K562 (cell line): ENCODE data around the gene SFSWAP. TPM values are rescaled to one million over a fixed set of nuclear protein-coding genes. Genes with fewer than 3 reads are reported as not detected.

Experiments
- ATAC-seq: fragments of 200-7000 bp; cut with Tn5 transposase; 3 replicates; pipeline ENCODE4 v1.9.1; 2020; ENCODE audit warnings: moderate library complexity
- Bru-seq: library from RNA; stranded (reverse); fragments of 400-500 nt; gene quantifications from one replicate; lab custom pipeline; 2021; lab: Mats Ljungman, UMichigan
- BruChase-seq, 2 experiments: library from RNA; stranded (reverse); fragments of 400-500 nt; gene quantifications; one replicate each; lab custom pipeline; 2021; lab: Mats Ljungman, UMichigan
- BruUV-seq: library from RNA; stranded (reverse); fragments of 400-500 nt; replicated peaks from 2 replicates; lab custom pipeline; 2021; lab: Mats Ljungman, UMichigan
- CTCF ChIA-PET: fragments of 300-600 bp; formaldehyde crosslinking; extraction: SDS; loops from one replicate; lab custom pipeline; 2021; ENCODE audit warnings: low intra/inter-chr PET ratio; lab: Yijun Ruan, JAX
- POLR2A ChIA-PET: fragments of 300-600, 350-650 bp; sonication (Branson Sonifier 250); formaldehyde crosslinking; extraction: SDS; loops from one replicate; lab custom pipeline; 2021; ENCODE audit warnings: antibody characterized with exemption, inconsistent platforms; lab: Yijun Ruan, JAX
- DNase-seq, 4 experiments: peaks; one replicate each; pipeline versions ENCODE4 v3.0.0 to v3.0.0-alpha.2; 2011 to 2018; ENCODE audit warnings: low spot score in 3 of 4, mixed read lengths in 3 of 4; ENCODE audit errors: extremely low read depth in 1 of 4
- FAIRE-seq: peaks from 2 replicates; lab custom pipeline; 2011; peaks lifted over from hg19 to GRCh38; lab: Jason Lieb, UNC
- H2AFZ ChIP-seq: 2 replicates; pipeline ENCODE4 v1.6.0; 2011; ENCODE audit warnings: low read depth, low read length, control low read depth, inconsistent platforms
- H3K27ac ChIP-seq: fragments of 200-600 bp; 3 replicates; pipeline ENCODE4 v1.8.0; 2011; ENCODE audit warnings: low read depth, mild to moderate bottlenecking, control low read depth, inconsistent platforms, low read length, moderate library complexity, mixed read lengths; ENCODE audit errors: extremely low read depth
- H3K27me3 ChIP-seq, 2 experiments: fragments of 300-600 bp in 1 of 2; 2 replicates in 1 of 2; 3 replicates in 1 of 2; pipeline versions ENCODE4 v1.6.0 to v1.8.0; 2011; ENCODE audit warnings: inconsistent platforms in 2 of 2, low read length in 2 of 2, mild to moderate bottlenecking in 1 of 2, mixed read lengths in 1 of 2, moderate library complexity in 1 of 2; ENCODE audit not compliant: control insufficient read depth in 2 of 2, insufficient read depth in 2 of 2
- H3K36me3 ChIP-seq: fragments of 300-600 bp; 3 replicates; pipeline ENCODE4 v1.8.0; 2011; ENCODE audit warnings: mild to moderate bottlenecking, low read length, inconsistent platforms; ENCODE audit not compliant: control insufficient read depth, insufficient read depth
- H3K4me1 ChIP-seq, 2 experiments: fragments of 200-600 bp in 1 of 2; replicated peaks in 1 of 2; 2 replicates in 1 of 2; 3 replicates in 1 of 2; pipeline versions ENCODE4 v1.5.1 to v1.8.0; 2011; ENCODE audit warnings: inconsistent platforms in 2 of 2, low read length in 2 of 2, mild to moderate bottlenecking in 1 of 2, mixed read lengths in 1 of 2, moderate library complexity in 1 of 2; ENCODE audit not compliant: control insufficient read depth in 2 of 2, insufficient read depth in 2 of 2
- H3K4me2 ChIP-seq: 2 replicates; pipeline ENCODE4 v1.6.1; 2011; ENCODE audit warnings: low read length, control low read depth, inconsistent platforms, mixed read lengths; ENCODE audit not compliant: insufficient read depth
- H3K4me3 ChIP-seq: fragments of 200-600 bp; sonication (generic), shearing (Covaris generic); 2 replicates; pipeline ENCODE4 v1.5.1; 2016; ENCODE audit warnings: control low read depth, inconsistent platforms
- H3K79me2 ChIP-seq: fragments of 200-600 bp; 3 replicates; pipeline ENCODE4 v1.8.0; 2011; ENCODE audit warnings: low read length, inconsistent platforms; ENCODE audit not compliant: control insufficient read depth, insufficient read depth
- H3K9ac ChIP-seq, 2 experiments: 2 replicates each; pipeline versions ENCODE4 v1.6.0 to v1.6.1; 2011; ENCODE audit warnings: low read depth in 2 of 2, low read length in 2 of 2, control low read depth in 1 of 2, inconsistent platforms in 1 of 2, mild to moderate bottlenecking in 1 of 2, mixed read lengths in 1 of 2; ENCODE audit not compliant: insufficient read depth in 1 of 2
- H3K9me1 ChIP-seq: one replicate; pipeline ENCODE4 v1.6.0; 2011; ENCODE audit warnings: inconsistent platforms, mild to moderate bottlenecking, low read length, moderate library complexity; ENCODE audit not compliant: control insufficient read depth, insufficient read depth
- H3K9me3 ChIP-seq: replicated peaks from 2 replicates; pipeline ENCODE4 v1.5.1; 2011; ENCODE audit warnings: low read depth, low read length, inconsistent platforms; ENCODE audit not compliant: control insufficient read depth, insufficient read depth
- H4K20me1 ChIP-seq: replicated peaks from 2 replicates; pipeline ENCODE4 v1.6.1; 2011; ENCODE audit warnings: low read length, inconsistent platforms, mixed read lengths; ENCODE audit not compliant: control insufficient read depth, insufficient read depth
- BRD9 ChIP-seq: fragments of 450-650 bp; IDR thresholded peaks from 2 replicates; pipeline ENCODE4 v1.6.1; 2018; ENCODE audit warnings: low read depth; ENCODE audit not compliant: partially characterized antibody
- FOXJ2 ChIP-seq: fragments of 200-800 bp; sonication (Bioruptor generic); IDR thresholded peaks from 2 replicates; pipeline ENCODE4 v1.6.1; 2016; ENCODE audit warnings: missing genetic modification characterization, missing compliant biosample characterization
- HINFP ChIP-seq: fragments of 450-650 bp; conservative IDR thresholded peaks from 2 replicates; pipeline ENCODE4 v1.6.1; 2016; ENCODE audit warnings: missing genetic modification characterization, low read depth, mild to moderate bottlenecking, control low read depth, missing compliant biosample characterization
- IRF2 ChIP-seq: sonication (generic); formaldehyde crosslinking; IDR thresholded peaks from 2 replicates; pipeline ENCODE4 v1.8.1; 2022; ENCODE audit warnings: mild to moderate bottlenecking, missing genetic modification reagents
- POLR2G ChIP-seq: fragments of 200-400 bp; formaldehyde crosslinking; IDR thresholded peaks from 2 replicates; pipeline ENCODE4 v1.6.1; 2017; ENCODE audit warnings: low read depth, mild to moderate bottlenecking, antibody characterized with exemption, low read length, moderate library complexity
- POLR2H ChIP-seq: IDR thresholded peaks from 2 replicates; pipeline ENCODE4 v1.6.1; 2016; ENCODE audit warnings: missing genetic modification characterization, low read depth, mild to moderate bottlenecking, control low read depth, missing compliant biosample characterization, moderate library complexity
- SMARCB1 ChIP-seq: IDR thresholded peaks from 2 replicates; pipeline ENCODE4 v1.6.1; 2011; ENCODE audit warnings: improper control_type of control experiment, low read depth; ENCODE audit not compliant: insufficient read length
- STAG1 ChIP-seq: sonication (generic); formaldehyde crosslinking; IDR thresholded peaks from 2 replicates; pipeline ENCODE4 v1.5.0; 2020; ENCODE audit warnings: missing genetic modification reagents, borderline replicate concordance
- ZFP36 ChIP-seq: fragments of 150-350 bp; IDR thresholded peaks from 2 replicates; pipeline ENCODE4 v1.6.1; 2018; ENCODE audit warnings: low read length, low read depth; ENCODE audit not compliant: partially characterized antibody
- ZSCAN32 ChIP-seq: fragments of 450-650 bp; formaldehyde crosslinking; IDR thresholded peaks from 2 replicates; pipeline ENCODE4 v1.4.0; 2020; ENCODE audit warnings: mild to moderate bottlenecking, moderate library complexity
- WGBS: fragments of 100-300 bp; shearing (Covaris generic); methylation state at CpG from one replicate; pipeline ENCODE4 v1.1.6; 2016; ENCODE audit warnings: low coverage, mixed read lengths; ENCODE audit not compliant: insufficient coverage; ENCODE audit errors: missing lambda C conversion rate; 5-methylcytosine and 5-hydroxymethylcytosine counted together
- in situ Hi-C: fragments of 300-500 bp; cut with MboI; formaldehyde crosslinking; loops from 4 replicates; pipeline ENCODE4 v1.15.0; 2018; ENCODE audit warnings: inconsistent platforms, mixed read lengths
- intact Hi-C: fragments of 100-400 bp; cut with micrococcal nuclease; formaldehyde crosslinking; loops from 2 replicates; pipeline ENCODE4 v1.14.2; 2022
- long read RNA-seq, 3 experiments: library from polyadenylated mRNA in 2 of 3; library from RNA in 1 of 3; unstranded in 2 of 3; stranded (forward) in 1 of 3; transcript quantifications; one replicate each; pipeline ENCODE4 v2.0.0, GENCODE V29; 2019 to 2022
- polyA minus RNA-seq, 3 experiments: library from RNA; depleted of rRNA, polyadenylated mRNA; stranded (reverse); fragments of >200 nt; gene quantifications; 2 replicates each; pipeline ENCODE4 v1.2.3, GENCODE V29; 2011
- polyA plus RNA-seq, 8 experiments: library from polyadenylated mRNA; depleted of rRNA in 4 of 8; stranded (reverse) in 5 of 8; unstranded in 3 of 8; fragments of >200 nt; fragmentation: Nextera tagmentation in 2 of 8; fragmentation: Illumina TruSeq in 1 of 8; extraction: Ambion mirVana in 2 of 8; extraction: Trizol in 1 of 8; gene quantifications; 2 replicates each; pipeline versions ENCODE4 v1.2.1 to v1.2.3, GENCODE V29; 2011 to 2014; ENCODE audit warnings: inconsistent platforms in 1 of 8, missing spikeins in 1 of 8
- total RNA-seq, 7 experiments: library from RNA; depleted of rRNA in 6 of 7; stranded (reverse); fragments of >200 nt in 6 of 7; fragmentation: Illumina TruSeq in 2 of 7; extraction: Trizol in 2 of 7; gene quantifications; 2 replicates each; pipeline versions ENCODE4 v1.2.1 to v1.2.3, GENCODE V29; 2011 to 2021; ENCODE audit warnings: low replicate concordance in 1 of 7
- TF ChIP-seq, protein P1 (sequence below): fragments of 450-650 bp; IDR thresholded peaks from 2 replicates; pipeline ENCODE4 v1.6.1; 2016; ENCODE audit warnings: borderline replicate concordance

Gene SFSWAP
- 141 and 174 TPM in 2 replicates for total RNA-seq (2011; cell fraction: chromatin; rRNA removed; ENCODE audit: low replicate concordance)
- 69.2 and 73.8 TPM in 2 replicates for total RNA-seq (2011; cell fraction: nucleolus; rRNA removed)
- 106 and 133 TPM in 2 replicates for total RNA-seq (2011; cell fraction: nucleoplasm; rRNA removed)
- total RNA-seq (2014; rRNA removed) = 47.5 and 53.4 TPM in 2 replicates
- total RNA-seq (2014; rRNA removed; fragmentation: Illumina TruSeq; extraction: Trizol) = 21.9 and 23.4 TPM in 2 replicates
- total RNA-seq (2015; rRNA removed; fragmentation: Illumina TruSeq; extraction: Trizol) = 31.0 and 32.6 TPM in 2 replicates
- 57.3 and 60.4 TPM in 2 replicates for total RNA-seq (2021)
- 17.4 and 33.1 TPM in 2 replicates for polyA plus RNA-seq (2011; rRNA removed)
- 17.2 and 28.4 TPM in 2 replicates for polyA plus RNA-seq (2011; cell fraction: cytosol; rRNA removed)
- polyA plus RNA-seq (2011; cell fraction: nucleus; rRNA removed) = 104 and 135 TPM in 2 replicates
- 26.3 and 38.9 TPM in 2 replicates for polyA plus RNA-seq (2012)
- 47.9 and 49.4 TPM in 2 replicates for polyA plus RNA-seq (2014; fragmentation: Illumina TruSeq; extraction: Trizol)
- 1 to 10 TPM; 2.4 to 2.8 TPM for polyA plus RNA-seq (2014; fragmentation: Nextera tagmentation; extraction: Ambion mirVana)
- 36.2 and 42.4 TPM in 2 replicates for polyA plus RNA-seq (2014; rRNA removed)
- polyA minus RNA-seq (2011; rRNA and poly(A)+ RNA removed) = 24.6 and 36.6 TPM in 2 replicates
- 18.6 and 35.6 TPM in 2 replicates for polyA minus RNA-seq (2011; cell fraction: cytosol; rRNA and poly(A)+ RNA removed)
- 50.4 and 79.0 TPM in 2 replicates for polyA minus RNA-seq (2011; cell fraction: nucleus; rRNA and poly(A)+ RNA removed)
- percentile 86 among the genes with signal in this experiment for Bru-seq, nascent RNA
- BruChase-seq, experiment 1, labeled RNA remaining after a 2-hour chase = percentile 88 among the genes with signal in this experiment
- BruChase-seq, experiment 2, labeled RNA remaining after a 6-hour chase = percentile 89 among the genes with signal in this experiment
- long read RNA-seq, experiment 1, partial matches to known transcripts = 214 of 242 reads
- long read RNA-seq, experiment 1, other reads (novel, unspliced or antisense) = 24 of 242 reads
- long read RNA-seq, experiment 2, transcript SFSWAP-201 (18 exons, 3,246 nt) = major isoform, 15 of 54 reads
- long read RNA-seq, experiment 2, partial matches to known transcripts = 22 of 54 reads
- long read RNA-seq, experiment 2, other reads (novel, unspliced or antisense) = 16 of 54 reads
- long read RNA-seq, experiment 3, partial matches to known transcripts = 25 of 28 reads
- long read RNA-seq, experiment 3, other reads (novel, unspliced or antisense) = 3 of 28 reads

DNA sequence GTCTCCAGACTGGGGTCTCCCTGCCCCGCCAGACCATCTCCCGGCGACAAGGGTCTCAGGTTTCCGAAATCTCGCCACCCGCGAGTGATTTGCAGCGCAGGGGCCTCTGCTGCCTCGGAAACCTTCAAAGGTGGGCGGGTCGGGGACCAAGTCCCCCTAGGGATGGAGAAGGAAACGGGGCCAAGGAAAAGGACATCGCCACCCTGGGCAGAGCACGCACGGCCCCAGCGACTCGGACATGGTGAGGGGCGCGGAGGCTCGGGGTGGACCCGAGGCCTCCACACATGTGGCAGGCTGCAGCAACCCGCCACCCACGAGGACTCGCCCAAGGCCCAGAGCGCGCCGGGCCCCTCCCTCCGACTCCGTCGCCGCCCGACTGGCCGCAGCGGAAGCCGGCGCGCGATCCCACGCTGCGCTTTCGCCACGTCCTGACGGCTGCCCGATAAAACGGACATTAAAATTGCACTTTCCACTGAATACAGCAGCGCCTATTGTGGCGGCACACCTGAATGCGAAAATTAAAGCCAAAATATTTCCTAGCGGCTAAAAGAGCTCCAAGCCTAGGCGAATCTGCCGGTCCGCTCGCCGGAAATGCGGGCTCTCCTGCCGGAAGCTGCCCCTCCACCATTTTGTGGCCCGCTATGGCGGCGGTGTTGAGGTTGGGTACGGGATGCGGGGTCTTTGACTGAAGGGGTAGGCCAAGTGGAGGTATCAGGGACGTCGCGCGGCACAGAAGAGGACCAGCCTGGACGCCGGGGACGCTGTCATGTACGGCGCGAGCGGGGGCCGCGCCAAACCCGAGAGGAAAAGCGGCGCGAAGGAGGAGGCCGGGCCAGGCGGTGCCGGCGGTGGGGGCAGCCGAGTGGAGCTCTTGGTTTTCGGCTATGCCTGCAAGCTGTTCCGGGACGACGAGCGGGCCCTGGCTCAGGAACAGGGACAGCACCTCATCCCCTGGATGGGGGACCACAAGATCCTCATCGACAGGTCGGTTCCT, at the start of gene SFSWAP:
SFSWAP (plus strand) TSS at position 627 of the 994 bp plus-strand sequence; CDS start at position 767, 140 bp downstream.
- Histone ChIP-seq H3K79me2 (peaks cover 33% of the 10 kb centered on the region), H3K27me3 (no peaks in the 10 kb centered on the region), H3K4me2 (peak within 1 kb of the TSS; percentile 98), H2AFZ (peak within 1 kb of the TSS; percentile 99), H3K9ac (peak within 1 kb of the TSS; percentile 97 to 98), H4K20me1 (peaks cover 19% of the 10 kb centered on the region), H3K9me1 (no peaks in the 10 kb centered on the region), H3K9me3 (peaks cover 18% of the 10 kb centered on the region), H3K27ac (peak within 1 kb of the TSS; percentile 99), H3K4me3 (peak within 1 kb of the TSS; percentile 97), H3K36me3 (peaks cover 33% of the 10 kb centered on the region), H3K4me1 (peaks cover 11 to 15% of the 10 kb centered on the region in 2 experiments; a peak in 4 of 5 replicates)
- intact Hi-C loops (loop anchor here (10.0 kb wide), 1 partner anchor 106 kb away; no protein-coding TSS in a partner anchor), in situ Hi-C loops (no loop called here)
- ATAC-seq (peak; percentile 98), DNase-seq (peak; percentile 81 to 86 (median 84)), FAIRE-seq (peak; percentile 74)
- CTCF ChIA-PET = no interaction called here
- WGBS = 1% methylated on average over 64 of the region's 90 CpGs
- BruUV-seq = TSS peak; percentile 83
- POLR2A ChIA-PET = interaction anchor here (0.6 to 1.8 kb wide), 8 partner anchors 9 to 930 kb away, joined by 3 to 6 read pairs (median 3); no protein-coding TSS in a partner anchor
- TF ChIP-seq ZSCAN32 (CRISPR knock-in tag) = no peak
- no peak for TF ChIP-seq ZFP36
- no peak for TF ChIP-seq POLR2H (tag)
- no peak for TF ChIP-seq FOXJ2 (tag)
- no peak for TF ChIP-seq HINFP (tag)
- TF ChIP-seq, protein P1, sequence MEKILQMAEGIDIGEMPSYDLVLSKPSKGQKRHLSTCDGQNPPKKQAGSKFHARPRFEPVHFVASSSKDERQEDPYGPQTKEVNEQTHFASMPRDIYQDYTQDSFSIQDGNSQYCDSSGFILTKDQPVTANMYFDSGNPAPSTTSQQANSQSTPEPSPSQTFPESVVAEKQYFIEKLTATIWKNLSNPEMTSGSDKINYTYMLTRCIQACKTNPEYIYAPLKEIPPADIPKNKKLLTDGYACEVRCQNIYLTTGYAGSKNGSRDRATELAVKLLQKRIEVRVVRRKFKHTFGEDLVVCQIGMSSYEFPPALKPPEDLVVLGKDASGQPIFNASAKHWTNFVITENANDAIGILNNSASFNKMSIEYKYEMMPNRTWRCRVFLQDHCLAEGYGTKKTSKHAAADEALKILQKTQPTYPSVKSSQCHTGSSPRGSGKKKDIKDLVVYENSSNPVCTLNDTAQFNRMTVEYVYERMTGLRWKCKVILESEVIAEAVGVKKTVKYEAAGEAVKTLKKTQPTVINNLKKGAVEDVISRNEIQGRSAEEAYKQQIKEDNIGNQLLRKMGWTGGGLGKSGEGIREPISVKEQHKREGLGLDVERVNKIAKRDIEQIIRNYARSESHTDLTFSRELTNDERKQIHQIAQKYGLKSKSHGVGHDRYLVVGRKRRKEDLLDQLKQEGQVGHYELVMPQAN = peak; percentile 71; the same call in 1 of the 2 replicates
- no peak; the same call in 1 of the 2 replicates for TF ChIP-seq STAG1 (CRISPR knock-in tag)
- TF ChIP-seq BRD9 = no peak
- TF ChIP-seq IRF2 = peak; percentile 59; the same call in 1 of the 2 replicates
- no peak for TF ChIP-seq SMARCB1
- TF ChIP-seq POLR2G = peak; percentile 89
